ENCODE results near the gene PNPLA4.

The PNPLA4 gene

GRCh38 chrX:7925867-7926472 lies 1.2 kb downstream of the PNPLA4 start:
- Histone ChIP-seq H3K4me1 (no peaks in the 10 kb centered on the region), H3K9me3 (no peaks in the 10 kb centered on the region), H3K36me3 (replicated peaks) (no peaks in the 10 kb centered on the region), H3K4me3 (no peak overlapping the region), H3K27me3 (ENCODE audit: low read depth) (no peaks in the 10 kb centered on the region)
- in situ Hi-C loops (cut with MboI; ENCODE audit: low sequenced_read_pairs) = no loop called here
- peak; percentile 23 to 52 for DNase-seq (ENCODE audit: low spot score in 2 of 2)

- in situ Hi-C loops (cut with MboI; ENCODE audit: low sequenced_read_pairs) = no loop called here
- Histone ChIP-seq H3K36me3 (replicated peaks) (no peaks in the 10 kb centered on the region), H3K27me3 (ENCODE audit: low read depth) (no peaks in the 10 kb centered on the region), H3K9me3 (no peaks in the 10 kb centered on the region), H3K4me3 (no peak overlapping the region), H3K4me1 (no peaks in the 10 kb centered on the region)
- DNase-seq (ENCODE audit: low spot score in 2 of 2) = no peak
These were observed 5.5 kb downstream of the PNPLA4 start for GRCh38 chrX:7921750-7922149.

- in situ Hi-C loops (cut with MboI; ENCODE audit: low sequenced_read_pairs) = no loop called here
- Histone ChIP-seq H3K36me3 (replicated peaks) (no peaks in the 10 kb centered on the region), H3K9me3 (no peaks in the 10 kb centered on the region), H3K4me3 (no peak overlapping the region), H3K27me3 (ENCODE audit: low read depth) (no peaks in the 10 kb centered on the region), H3K4me1 (no peaks in the 10 kb centered on the region)
- no peak for DNase-seq (ENCODE audit: low spot score in 2 of 2)
These were observed 18.4 kb downstream of the PNPLA4 start for GRCh38 chrX:7908821-7909220.

GRCh38 chrX:7904562-7904961 lies 22.7 kb downstream of the PNPLA4 start:
- H3K4me1 ChIP-seq = no peaks in the 10 kb centered on the region
- no peaks in the 10 kb centered on the region for H3K27me3 ChIP-seq (ENCODE audit: low read depth)
- no peaks in the 10 kb centered on the region for H3K9me3 ChIP-seq
- DNase-seq (ENCODE audit: low spot score in 2 of 2) = no peak
- in situ Hi-C loops (cut with MboI; ENCODE audit: low sequenced_read_pairs) = no loop called here
- H3K4me3 ChIP-seq = no peak overlapping the region
- no peaks in the 10 kb centered on the region for H3K36me3 ChIP-seq (replicated peaks)

GRCh38 chrX:7891928-7892327 lies 35.3 kb downstream of the PNPLA4 start:
- in situ Hi-C loops (cut with MboI; ENCODE audit: low sequenced_read_pairs) = no loop called here
- Histone ChIP-seq H3K36me3 (replicated peaks) (no peaks in the 10 kb centered on the region), H3K9me3 (no peaks in the 10 kb centered on the region), H3K4me1 (no peaks in the 10 kb centered on the region), H3K4me3 (no peak overlapping the region), H3K27me3 (ENCODE audit: low read depth) (no peaks in the 10 kb centered on the region)
- no peak for DNase-seq (ENCODE audit: low spot score in 2 of 2)

GRCh38 chrX:7889680-7890079 lies 37.5 kb downstream of the PNPLA4 start:
- in situ Hi-C loops (cut with MboI; ENCODE audit: low sequenced_read_pairs) = no loop called here
- Histone ChIP-seq H3K4me1 (no peaks in the 10 kb centered on the region), H3K27me3 (ENCODE audit: low read depth) (no peaks in the 10 kb centered on the region), H3K36me3 (replicated peaks) (no peaks in the 10 kb centered on the region), H3K4me3 (no peak overlapping the region), H3K9me3 (no peaks in the 10 kb centered on the region)
- DNase-seq (ENCODE audit: low spot score in 2 of 2) = no peak

- no peaks in the 10 kb centered on the region for H3K9me3 ChIP-seq
- H3K4me1 ChIP-seq = no peaks in the 10 kb centered on the region
- DNase-seq (ENCODE audit: low spot score in 2 of 2) = no peak
- no peak overlapping the region for H3K4me3 ChIP-seq
- in situ Hi-C loops (cut with MboI; ENCODE audit: low sequenced_read_pairs) = no loop called here
- no peaks in the 10 kb centered on the region for H3K27me3 ChIP-seq (ENCODE audit: low read depth)
- H3K36me3 ChIP-seq (replicated peaks) = no peaks in the 10 kb centered on the region
These were observed 38.1 kb downstream of the PNPLA4 start for GRCh38 chrX:7889135-7889534.

- H3K9me3 ChIP-seq = no peaks in the 10 kb centered on the region
- H3K36me3 ChIP-seq (replicated peaks) = no peaks in the 10 kb centered on the region
- no peak for DNase-seq (ENCODE audit: low spot score in 2 of 2)
- H3K27me3 ChIP-seq (ENCODE audit: low read depth) = no peaks in the 10 kb centered on the region
- no peaks in the 10 kb centered on the region for H3K4me1 ChIP-seq
- no peak overlapping the region for H3K4me3 ChIP-seq
- in situ Hi-C loops (cut with MboI; ENCODE audit: low sequenced_read_pairs) = no loop called here
These were observed 50.3 kb downstream of the PNPLA4 start for GRCh38 chrX:7876957-7877356.

GRCh38 chrX:7872042-7872441 lies 55.2 kb downstream of the PNPLA4 start:
- DNase-seq (ENCODE audit: low spot score in 2 of 2) = no peak
- Histone ChIP-seq H3K4me3 (no peak overlapping the region), H3K4me1 (no peaks in the 10 kb centered on the region), H3K36me3 (replicated peaks) (no peaks in the 10 kb centered on the region), H3K27me3 (ENCODE audit: low read depth) (no peaks in the 10 kb centered on the region), H3K9me3 (no peaks in the 10 kb centered on the region)
- in situ Hi-C loops (cut with MboI; ENCODE audit: low sequenced_read_pairs) = no loop called here

- no peaks in the 10 kb centered on the region for H3K36me3 ChIP-seq (replicated peaks)
- no peaks in the 10 kb centered on the region for H3K4me1 ChIP-seq
- H3K27me3 ChIP-seq (ENCODE audit: low read depth) = no peaks in the 10 kb centered on the region
- DNase-seq (ENCODE audit: low spot score in 2 of 2) = no peak
- no peak overlapping the region for H3K4me3 ChIP-seq
- no peaks in the 10 kb centered on the region for H3K9me3 ChIP-seq
- in situ Hi-C loops (cut with MboI; ENCODE audit: low sequenced_read_pairs) = no loop called here
These were observed 75.0 kb downstream of the PNPLA4 start for GRCh38 chrX:7852166-7852565.
